HEK293 (cell line): ENCODE measurements around the gene VPS35L.

ENCODE experiments used
- ATF2 ChIP-seq: fragments of 450-650 bp; formaldehyde crosslinking; IDR thresholded peaks from 2 replicates; pipeline ENCODE4 v1.5.1; 2016; ENCODE audit warnings: missing biosample characterization, missing genetic modification characterization, low read depth
- BCL11B ChIP-seq: fragments of 450-650 bp; formaldehyde crosslinking; IDR thresholded peaks from 2 replicates; pipeline ENCODE4 v1.5.1; 2016; ENCODE audit warnings: low read depth, missing biosample characterization, missing genetic modification characterization
- FEZF1 ChIP-seq: fragments of 450-650 bp; formaldehyde crosslinking; IDR thresholded peaks from 2 replicates; pipeline ENCODE4 v1.5.1; 2016; ENCODE audit warnings: missing biosample characterization, missing genetic modification characterization
- GFI1B ChIP-seq: fragments of 450-650 bp; formaldehyde crosslinking; IDR thresholded peaks from 2 replicates; pipeline ENCODE4 v1.5.1; 2016; ENCODE audit warnings: missing biosample characterization, missing genetic modification characterization
- GLIS2 ChIP-seq: fragments of 450-650 bp; formaldehyde crosslinking; IDR thresholded peaks from 2 replicates; pipeline ENCODE4 v1.5.1; 2016; ENCODE audit warnings: missing biosample characterization, missing genetic modification characterization
- KLF17 ChIP-seq: fragments of 450-650 bp; formaldehyde crosslinking; IDR thresholded peaks from 2 replicates; pipeline ENCODE4 v1.5.1; 2016; ENCODE audit warnings: missing biosample characterization, missing genetic modification characterization
- KLF7 ChIP-seq: fragments of 450-650 bp; formaldehyde crosslinking; IDR thresholded peaks from 2 replicates; pipeline ENCODE4 v1.5.1; 2016; ENCODE audit warnings: missing biosample characterization, missing genetic modification characterization, borderline replicate concordance
- REPIN1 ChIP-seq: fragments of 450-650 bp; formaldehyde crosslinking; IDR thresholded peaks from 2 replicates; pipeline ENCODE4 v1.5.1; 2017; ENCODE audit warnings: missing biosample characterization, missing genetic modification characterization, low read depth
- TRIM28 ChIP-seq: IDR thresholded peaks from 2 replicates; pipeline ENCODE4 v1.6.1; 2011; ENCODE audit warnings: low read length, control low read depth, borderline replicate concordance
- TSHZ1 ChIP-seq: fragments of 450-650 bp; formaldehyde crosslinking; IDR thresholded peaks from 2 replicates; pipeline ENCODE4 v1.5.1; 2016; ENCODE audit warnings: missing biosample characterization, missing genetic modification characterization, borderline replicate concordance
- ZBTB21 ChIP-seq: fragments of 450-650 bp; formaldehyde crosslinking; IDR thresholded peaks from 2 replicates; pipeline ENCODE4 v1.5.1; 2017; ENCODE audit warnings: missing biosample characterization, missing genetic modification characterization
- ZFHX2 ChIP-seq: fragments of 450-650 bp; formaldehyde crosslinking; conservative IDR thresholded peaks from 2 replicates; pipeline ENCODE4 v1.5.1; 2016; ENCODE audit warnings: missing biosample characterization, missing genetic modification characterization
- ZNF138 ChIP-seq: fragments of 450-650 bp; formaldehyde crosslinking; IDR thresholded peaks from 2 replicates; pipeline ENCODE4 v1.5.1; 2016; ENCODE audit warnings: missing biosample characterization, missing genetic modification characterization, borderline replicate concordance
- ZNF140 ChIP-seq: fragments of 450-650 bp; formaldehyde crosslinking; IDR thresholded peaks from 2 replicates; pipeline ENCODE4 v1.5.1; 2016; ENCODE audit warnings: missing biosample characterization, missing genetic modification characterization
- ZNF155 ChIP-seq: fragments of 450-650 bp; formaldehyde crosslinking; IDR thresholded peaks from 2 replicates; pipeline ENCODE4 v1.5.1; 2016; ENCODE audit warnings: missing biosample characterization, missing genetic modification characterization
- ZNF211 ChIP-seq: fragments of 450-650 bp; formaldehyde crosslinking; IDR thresholded peaks from 2 replicates; pipeline ENCODE4 v1.5.1; 2016; ENCODE audit warnings: low read depth, missing biosample characterization, missing genetic modification characterization
- ZNF26 ChIP-seq: fragments of 450-650 bp; formaldehyde crosslinking; IDR thresholded peaks from 2 replicates; pipeline ENCODE4 v1.5.1; 2016; ENCODE audit warnings: missing biosample characterization, missing genetic modification characterization
- ZNF324 ChIP-seq: fragments of 450-650 bp; formaldehyde crosslinking; IDR thresholded peaks from 2 replicates; pipeline ENCODE4 v1.5.1; 2016; ENCODE audit warnings: missing biosample characterization, missing genetic modification characterization
- ZNF335 ChIP-seq: fragments of 450-650 bp; formaldehyde crosslinking; conservative IDR thresholded peaks from 2 replicates; pipeline ENCODE4 v1.5.1; 2016; ENCODE audit warnings: missing biosample characterization, missing genetic modification characterization
- ZNF37A ChIP-seq: fragments of 450-650 bp; IDR thresholded peaks from 2 replicates; pipeline ENCODE4 v1.5.1; 2018; ENCODE audit warnings: missing biosample characterization, missing genetic modification characterization
- ZNF423 ChIP-seq: fragments of 450-650 bp; formaldehyde crosslinking; IDR thresholded peaks from 2 replicates; pipeline ENCODE4 v1.5.1; 2016; ENCODE audit warnings: missing biosample characterization, missing genetic modification characterization
- ZNF501 ChIP-seq: fragments of 450-650 bp; formaldehyde crosslinking; IDR thresholded peaks from 2 replicates; pipeline ENCODE4 v1.5.1; 2016; ENCODE audit warnings: missing biosample characterization, missing genetic modification characterization
- ZNF518A ChIP-seq: fragments of 450-650 bp; formaldehyde crosslinking; conservative IDR thresholded peaks from 2 replicates; pipeline ENCODE4 v1.5.1; 2016; ENCODE audit warnings: low read depth, missing biosample characterization, missing genetic modification characterization
- ZNF530 ChIP-seq: fragments of 450-650 bp; formaldehyde crosslinking; IDR thresholded peaks from 2 replicates; pipeline ENCODE4 v1.5.1; 2016; ENCODE audit warnings: low read depth, missing biosample characterization, missing genetic modification characterization
- ZNF596 ChIP-seq: fragments of 450-650 bp; IDR thresholded peaks from 2 replicates; pipeline ENCODE4 v1.5.0; 2018; ENCODE audit warnings: missing biosample characterization, mild to moderate bottlenecking, missing genetic modification characterization, moderate library complexity
- ZNF610 ChIP-seq: fragments of 450-650 bp; formaldehyde crosslinking; IDR thresholded peaks from 2 replicates; pipeline ENCODE4 v1.5.1; 2016; ENCODE audit warnings: missing biosample characterization, missing genetic modification characterization, borderline replicate concordance
- ZNF664 ChIP-seq: fragments of 450-650 bp; formaldehyde crosslinking; IDR thresholded peaks from 2 replicates; pipeline ENCODE4 v1.5.1; 2016; ENCODE audit warnings: missing biosample characterization, missing genetic modification characterization
- ZSCAN16 ChIP-seq: fragments of 450-650 bp; formaldehyde crosslinking; IDR thresholded peaks from 2 replicates; pipeline ENCODE4 v1.5.1; 2016; ENCODE audit warnings: missing biosample characterization, missing genetic modification characterization

VPS35L gene

GRCh38 chr16:19717741-19718623 is 162.5 kb downstream of the VPS35L start, which contains the start of the genes IQCK and KNOP1 (continued):
- TF ChIP-seq ZNF140 (tag by site-specific recombination) (no peak), ZNF335 (peak; percentile 97), ZNF530 (tag by site-specific recombination) (no peak), KLF17 (tag by site-specific recombination) (peak; percentile 64), TSHZ1 (tag by site-specific recombination) (no peak), GFI1B (tag by site-specific recombination) (no peak), ZNF211 (no peak), ZNF37A (tag by site-specific recombination) (no peak), ZBTB21 (peak; percentile 28; the same call in 1 of the 2 replicates), ZNF155 (tag by site-specific recombination) (no peak), ATF2 (tag by site-specific recombination) (no peak), ZNF324 (0 out of 2 replicates have a peak, but pooled peaks have one; percentile 68), GLIS2 (tag by site-specific recombination) (peak; percentile 88), ZFHX2 (tag by site-specific recombination) (peak; percentile 98), ZNF610 (tag by site-specific recombination) (no peak), TRIM28 (no peak), ZNF664 (tag by site-specific recombination) (no peak), ZNF423 (tag by site-specific recombination) (peak; percentile 19; the same call in 1 of the 2 replicates), ZNF596 (tag by site-specific recombination) (no peak), ZNF518A (tag by site-specific recombination) (peak; percentile 91), REPIN1 (tag by site-specific recombination) (no peak), ZNF501 (tag by site-specific recombination) (peak; percentile 62; the same call in 1 of the 2 replicates), FEZF1 (tag by site-specific recombination) (no peak), BCL11B (tag by site-specific recombination) (no peak), ZSCAN16 (tag by site-specific recombination) (no peak), ZNF26 (tag by site-specific recombination) (no peak), ZNF138 (tag by site-specific recombination) (no peak), KLF7 (tag by site-specific recombination) (peak; percentile 67)
